Measurements from ENCODE around the gene QRICH2.
A peak's percentile ranks its signal among the peaks of the same experiment; 100 is the strongest.
"Not testable (repeated sequence)": the region's sequence is repeated elsewhere in the genome, so short reads cannot be mapped to it uniquely, and the experiment has no call there.

The QRICH2 gene

DNA sequence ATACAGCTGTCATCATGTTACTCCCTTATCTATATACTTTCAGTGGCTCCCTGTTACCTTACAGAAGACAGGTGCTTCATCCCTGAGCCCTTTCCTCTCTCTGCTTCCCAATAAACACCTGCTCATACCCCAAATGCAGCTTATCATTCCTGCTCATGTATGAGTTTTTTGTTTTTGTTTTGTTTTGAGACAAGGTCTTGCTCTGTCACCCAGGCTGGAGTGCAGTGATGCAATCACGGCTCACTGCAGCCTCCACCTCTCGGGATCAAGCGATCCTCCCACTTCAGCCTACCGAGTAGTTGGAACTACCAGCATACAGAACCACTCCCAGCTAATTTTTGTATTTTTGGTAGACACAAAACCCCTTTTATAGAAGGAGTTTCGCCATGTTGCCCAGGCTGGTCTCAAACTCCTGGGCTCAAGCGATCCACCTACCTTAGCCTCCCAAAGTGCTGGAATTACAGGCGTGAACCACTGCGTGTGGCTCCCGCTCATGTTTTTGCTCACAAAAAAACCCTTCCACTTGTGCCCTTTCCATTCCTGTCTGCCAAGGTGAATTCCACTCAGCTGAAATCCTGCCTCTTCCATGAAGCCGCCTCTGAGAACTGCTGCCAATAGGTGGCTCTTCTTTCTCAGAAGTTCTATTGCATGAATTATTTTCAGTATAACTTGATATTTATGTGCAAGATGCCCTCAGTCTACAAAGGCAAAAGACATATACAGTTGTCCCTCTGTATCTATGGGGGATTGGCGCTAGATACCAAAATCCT, 59.9 kb downstream of the QRICH2 start:
- no peaks in the 10 kb centered on the region for H3K36me3 ChIP-seq
- H3K4me1 ChIP-seq (ENCODE audit: control insufficient read depth in 1 of 2, insufficient read depth in 1 of 2, low read depth in 1 of 2, low read length in 1 of 2): peaks cover 46 to 48% of the 10 kb centered on the region in 2 experiments
- no peak overlapping the region for H3K4me3 ChIP-seq (ENCODE audit: low read depth in 1 of 2, low read length in 1 of 2)
- H3K27me3 ChIP-seq: peaks cover 20% of the 10 kb centered on the region
- H3K9me3 ChIP-seq: no peaks in the 10 kb centered on the region
- TF ChIP-seq, protein P1, sequence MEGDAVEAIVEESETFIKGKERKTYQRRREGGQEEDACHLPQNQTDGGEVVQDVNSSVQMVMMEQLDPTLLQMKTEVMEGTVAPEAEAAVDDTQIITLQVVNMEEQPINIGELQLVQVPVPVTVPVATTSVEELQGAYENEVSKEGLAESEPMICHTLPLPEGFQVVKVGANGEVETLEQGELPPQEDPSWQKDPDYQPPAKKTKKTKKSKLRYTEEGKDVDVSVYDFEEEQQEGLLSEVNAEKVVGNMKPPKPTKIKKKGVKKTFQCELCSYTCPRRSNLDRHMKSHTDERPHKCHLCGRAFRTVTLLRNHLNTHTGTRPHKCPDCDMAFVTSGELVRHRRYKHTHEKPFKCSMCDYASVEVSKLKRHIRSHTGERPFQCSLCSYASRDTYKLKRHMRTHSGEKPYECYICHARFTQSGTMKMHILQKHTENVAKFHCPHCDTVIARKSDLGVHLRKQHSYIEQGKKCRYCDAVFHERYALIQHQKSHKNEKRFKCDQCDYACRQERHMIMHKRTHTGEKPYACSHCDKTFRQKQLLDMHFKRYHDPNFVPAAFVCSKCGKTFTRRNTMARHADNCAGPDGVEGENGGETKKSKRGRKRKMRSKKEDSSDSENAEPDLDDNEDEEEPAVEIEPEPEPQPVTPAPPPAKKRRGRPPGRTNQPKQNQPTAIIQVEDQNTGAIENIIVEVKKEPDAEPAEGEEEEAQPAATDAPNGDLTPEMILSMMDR (IDR thresholded peaks at IDR 0.05): no peak
- no peak overlapping the region for H3K27ac ChIP-seq

DNA sequence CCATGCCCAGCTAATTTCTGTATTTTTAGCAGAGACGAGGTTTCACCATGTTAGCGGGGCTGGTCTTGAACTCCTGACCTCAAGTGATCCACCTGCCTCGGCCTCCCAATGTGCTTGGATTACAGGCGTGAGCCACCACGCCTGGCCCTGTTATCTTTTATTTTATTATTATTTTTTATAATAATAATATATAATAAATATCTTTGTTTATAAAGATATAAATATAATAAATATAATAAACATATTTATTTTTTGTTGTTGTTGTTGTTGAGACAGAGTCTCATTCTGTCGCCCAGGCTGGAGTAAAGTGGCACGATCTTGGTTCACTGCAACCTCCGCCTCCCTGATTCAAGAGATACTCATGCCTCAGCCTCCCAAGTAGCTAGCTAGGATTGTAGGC, 60.8 kb downstream of the QRICH2 start:
- peaks cover 29% of the 10 kb centered on the region for H3K27me3 ChIP-seq
- no peaks in the 10 kb centered on the region for H3K9me3 ChIP-seq
- H3K36me3 ChIP-seq: no peaks in the 10 kb centered on the region
- H3K4me3 ChIP-seq (ENCODE audit: low read depth in 1 of 2, low read length in 1 of 2): no peak overlapping the region
- no peak overlapping the region for H3K27ac ChIP-seq
- H3K4me1 ChIP-seq (ENCODE audit: control insufficient read depth in 1 of 2, insufficient read depth in 1 of 2, low read depth in 1 of 2, low read length in 1 of 2): peaks cover 37 to 41% of the 10 kb centered on the region in 2 experiments
- TF ChIP-seq, protein P1 (IDR thresholded peaks at IDR 0.05): no peak

DNA sequence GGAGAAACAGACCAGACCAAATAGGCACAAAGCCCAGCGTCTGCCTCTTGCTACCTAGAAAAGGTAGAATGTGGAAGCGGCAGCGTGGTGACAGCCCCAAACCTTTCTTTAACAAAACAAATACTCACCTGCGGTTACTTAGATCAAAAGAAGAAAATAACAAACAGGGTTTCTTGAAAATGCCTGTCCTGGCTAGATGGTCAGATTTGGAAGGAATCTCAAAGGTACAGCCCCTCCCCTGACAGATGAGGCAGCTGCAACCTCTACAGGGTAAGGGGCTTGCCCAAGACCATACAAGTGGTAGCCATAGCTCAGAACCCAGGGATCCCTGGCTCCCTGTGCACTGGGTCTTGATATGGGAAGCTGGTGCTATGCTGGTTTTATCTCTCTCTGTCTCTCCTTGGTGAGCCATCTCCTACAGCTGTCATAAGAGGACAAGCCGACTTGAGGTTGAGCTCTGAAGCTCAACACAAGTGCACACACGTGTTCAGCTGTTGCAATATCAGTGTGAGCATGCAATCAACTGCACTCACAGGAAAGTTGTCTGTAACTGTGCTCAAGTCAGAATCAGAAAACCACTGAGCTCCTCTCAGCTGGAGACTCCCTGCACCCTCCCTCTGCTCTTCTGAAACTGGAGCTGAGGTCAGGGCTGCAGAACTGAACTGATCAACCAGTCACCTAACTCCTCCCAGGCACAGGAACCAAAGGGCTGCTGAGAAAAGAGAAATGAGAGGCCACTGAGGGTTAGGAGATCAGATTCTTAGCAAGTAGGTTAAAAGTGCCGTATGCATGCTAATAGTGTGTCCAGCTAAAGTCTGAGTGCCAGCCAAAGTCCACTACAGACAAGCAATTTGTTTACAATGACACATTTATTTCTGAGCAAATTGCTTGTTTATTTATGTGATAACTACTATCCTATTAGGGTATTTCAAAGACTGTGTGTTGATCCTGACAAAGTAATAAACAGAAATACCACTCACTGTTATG, 61.7 kb downstream of the QRICH2 start:
- peaks cover 29 to 35% of the 10 kb centered on the region in 2 experiments for H3K4me1 ChIP-seq (ENCODE audit: control insufficient read depth in 1 of 2, insufficient read depth in 1 of 2, low read depth in 1 of 2, low read length in 1 of 2)
- TF ChIP-seq, protein P1 (IDR thresholded peaks at IDR 0.05): no peak
- no peak overlapping the region for H3K4me3 ChIP-seq (ENCODE audit: low read depth in 1 of 2, low read length in 1 of 2)
- H3K27me3 ChIP-seq: peaks cover 38% of the 10 kb centered on the region
- H3K36me3 ChIP-seq: no peaks in the 10 kb centered on the region
- H3K27ac ChIP-seq: peak overlapping the region; percentile 28
- no peaks in the 10 kb centered on the region for H3K9me3 ChIP-seq

DNA sequence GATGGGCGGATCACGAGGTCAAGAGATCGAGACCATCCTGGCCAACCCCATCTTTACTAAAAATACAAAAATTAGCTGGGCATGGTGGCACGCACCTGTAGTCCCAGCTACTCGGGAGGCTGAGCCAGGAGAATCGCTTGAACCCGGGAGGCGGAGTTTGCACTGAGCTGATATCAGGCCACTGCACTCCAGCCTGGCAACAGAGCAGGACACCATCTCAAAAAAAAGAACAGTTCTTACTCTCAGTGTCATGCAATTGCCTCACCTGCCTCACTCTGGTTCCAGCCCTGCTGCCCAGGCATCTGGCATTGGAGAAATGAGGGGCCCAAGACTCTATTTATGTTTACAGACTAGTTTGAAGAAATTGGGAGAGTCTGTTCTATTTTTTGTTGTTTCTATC, 63.4 kb downstream of the QRICH2 start:
- not testable (repeated sequence) for H3K9me3 ChIP-seq; H3K36me3 ChIP-seq; H3K27ac ChIP-seq; H3K4me3 ChIP-seq (ENCODE audit: low read depth in 1 of 2, low read length in 1 of 2)
- Histone ChIP-seq H3K4me1 (ENCODE audit: control insufficient read depth in 1 of 2, insufficient read depth in 1 of 2, low read depth in 1 of 2, low read length in 1 of 2) (peaks cover 25 to 28% of the 10 kb centered on the region in 2 experiments), H3K27me3 (peaks cover 50% of the 10 kb centered on the region)

DNA sequence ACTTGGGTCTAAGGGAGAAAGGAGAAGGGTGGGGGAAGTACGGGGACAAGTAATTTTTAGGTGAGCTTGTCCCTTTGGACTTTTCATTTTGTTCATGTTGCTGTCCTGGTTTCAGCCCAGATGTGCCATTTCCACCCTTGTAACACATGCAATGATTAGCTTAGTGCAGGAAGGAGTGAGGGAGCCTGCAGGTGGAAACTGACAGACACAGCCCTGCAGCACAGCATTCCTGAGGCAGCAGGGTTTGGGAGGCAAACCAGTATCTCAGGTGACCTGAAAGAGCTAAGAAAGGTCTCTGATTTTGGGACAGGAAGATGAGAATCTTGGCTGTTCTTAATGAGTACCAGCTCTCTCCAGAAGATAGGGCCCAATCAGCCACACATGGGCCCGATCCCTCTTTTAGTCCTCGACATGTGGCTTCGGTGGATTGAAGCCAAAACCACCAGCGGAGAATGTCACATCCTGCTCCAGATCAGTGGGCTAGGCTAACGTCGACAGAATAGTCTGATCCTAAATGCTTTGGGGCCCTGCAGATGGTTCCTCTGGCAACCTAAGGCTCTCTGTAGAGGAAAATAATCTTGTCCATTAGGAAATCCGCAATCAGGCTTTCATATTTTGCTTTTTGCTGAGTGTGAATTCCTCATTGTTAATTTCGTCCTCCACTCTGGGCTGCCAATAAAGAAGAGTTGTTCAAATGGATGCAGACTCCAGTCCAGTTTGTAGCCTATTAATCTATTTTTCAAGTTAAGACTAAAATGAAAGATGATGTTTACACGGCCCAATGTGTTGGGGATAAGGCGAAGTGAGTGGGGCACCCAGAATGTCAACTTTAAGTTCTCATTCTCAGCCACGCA, 64.0 kb downstream of the QRICH2 start:
- H3K36me3 ChIP-seq: no peaks in the 10 kb centered on the region
- H3K27me3 ChIP-seq: peaks cover 57% of the 10 kb centered on the region
- TF ChIP-seq, protein P1 (IDR thresholded peaks at IDR 0.05): no peak
- H3K4me3 ChIP-seq (ENCODE audit: low read depth in 1 of 2, low read length in 1 of 2): no peak overlapping the region
- H3K4me1 ChIP-seq (ENCODE audit: control insufficient read depth in 1 of 2, insufficient read depth in 1 of 2, low read depth in 1 of 2, low read length in 1 of 2): peaks cover 28 to 33% of the 10 kb centered on the region in 2 experiments
- no peak overlapping the region for H3K27ac ChIP-seq
- H3K9me3 ChIP-seq: no peaks in the 10 kb centered on the region
